Activated T-cell treated with anti-CD3 and anti-CD28 coated beads for 1 hour (primary cell): ENCODE data around the gene TCEAL3.
"Not testable (repeated sequence)": the region's sequence is repeated elsewhere in the genome, so short reads cannot be mapped to it uniquely, and the experiment has no call there.

Experiments used
- DNase-seq: peaks from one replicate; pipeline ENCODE4 v3.0.0-alpha.2; 2020; ENCODE audit warnings: low read depth

TCEAL3 gene

GRCh38 chrX:103607364-103608305, at the start of gene TCEAL3:
Gene TCEAL3 (plus strand): TSS chrX:103607963. CDS start chrX:103609065, 1,102 bp downstream.
- DNase-seq, result peak; percentile 6

GRCh38 chrX:103560256-103560655, 47.5 kb upstream of the TCEAL3 start:
- DNase-seq, result no peak

- no peak for DNase-seq
These were observed 45.0 kb upstream of the TCEAL3 start for GRCh38 chrX:103562801-103563200.

GRCh38 chrX:103565197-103565596, 42.6 kb upstream of the TCEAL3 start:
- DNase-seq, result no peak

- no peak for DNase-seq
These were observed 42.0 kb upstream of the TCEAL3 start for GRCh38 chrX:103565752-103566151.

GRCh38 chrX:103571121-103571520, 36.6 kb upstream of the TCEAL3 start:
- no peak for DNase-seq

GRCh38 chrX:103571726-103572125, 36.0 kb upstream of the TCEAL3 start:
- DNase-seq, result no peak

- no peak for DNase-seq
These were observed 34.6 kb upstream of the TCEAL3 start for GRCh38 chrX:103573202-103573601.

- no peak for DNase-seq
These were observed 23.2 kb upstream of the TCEAL3 start for GRCh38 chrX:103584596-103584995.

- DNase-seq, result peak; percentile 13
These were observed 22.1 kb upstream of the TCEAL3 start, which contains the start of gene TCEAL4 for GRCh38 chrX:103585411-103586313. Gene TCEAL4 (plus strand): TSS chrX:103585515. CDS start chrX:103586676, 1,161 bp downstream.

GRCh38 chrX:103586314-103586646, 21.5 kb upstream of the TCEAL3 start:
- DNase-seq, result no peak

GRCh38 chrX:103586659-103587058, 21.1 kb upstream of the TCEAL3 start:
- DNase-seq, result no peak

- not testable (repeated sequence) for DNase-seq
These were observed 15.5 kb upstream of the TCEAL3 start for GRCh38 chrX:103592295-103592694.

- not testable (repeated sequence) for DNase-seq
These were observed 12.6 kb upstream of the TCEAL3 start for GRCh38 chrX:103595202-103595601.

- DNase-seq, result no peak
These were observed 672 bp downstream of the TCEAL3 start for GRCh38 chrX:103608306-103608963.

- DNase-seq, result no peak
These were observed 2.5 kb downstream of the TCEAL3 start for GRCh38 chrX:103610282-103610681.

- no peak for DNase-seq
These were observed 5.7 kb downstream of the TCEAL3 start for GRCh38 chrX:103613362-103613890.

- DNase-seq, result no peak
These were observed 7.2 kb downstream of the TCEAL3 start for GRCh38 chrX:103614999-103615398.

- DNase-seq, result no peak
These were observed 8.1 kb downstream of the TCEAL3 start for GRCh38 chrX:103615781-103616371.

GRCh38 chrX:103616676-103617186, 9.0 kb downstream of the TCEAL3 start:
- DNase-seq, result no peak

- no peak for DNase-seq
These were observed 16.3 kb downstream of the TCEAL3 start for GRCh38 chrX:103624111-103624510.
